Keratinocyte (primary cell): ENCODE data around the gene DIP2C. TPM values are rescaled to one million over a fixed set of nuclear protein-coding genes. Genes with fewer than 3 reads are reported as not detected.

Experiments
- DNase-seq: peaks from one replicate; pipeline ENCODE4 v3.0.0-alpha.2; 2011; ENCODE audit warnings: low read depth, missing footprints, low spot score
- FAIRE-seq: peaks from 2 replicates; lab custom pipeline; 2011; peaks lifted over from hg19 to GRCh38; lab: Jason Lieb, UNC
- H2AFZ ChIP-seq: 2 replicates; pipeline ENCODE4 v1.6.0; 2012; ENCODE audit warnings: low read length, control low read depth, inconsistent platforms; ENCODE audit not compliant: control insufficient read depth
- H3K27ac ChIP-seq: 2 replicates; pipeline ENCODE4 v1.5.1; 2011; ENCODE audit warnings: low read length; ENCODE audit not compliant: control insufficient read depth, insufficient read depth
- H3K27me3 ChIP-seq: 3 replicates; pipeline ENCODE4 v1.6.0; 2011; ENCODE audit warnings: low read length; ENCODE audit not compliant: control insufficient read depth, insufficient read depth; ENCODE audit errors: extremely low read depth
- H3K36me3 ChIP-seq, 2 experiments: 2 replicates in 1 of 2; 3 replicates in 1 of 2; pipeline ENCODE4 v1.5.1; 2011; ENCODE audit warnings: low read length in 2 of 2, mild to moderate bottlenecking in 1 of 2; ENCODE audit not compliant: control insufficient read depth in 2 of 2, insufficient read depth in 2 of 2; ENCODE audit errors: extremely low read depth in 1 of 2
- H3K4me1 ChIP-seq: 3 replicates; pipeline ENCODE4 v1.5.1; 2011; ENCODE audit warnings: low read length; ENCODE audit not compliant: control insufficient read depth, insufficient read depth; ENCODE audit errors: extremely low read depth
- H3K4me2 ChIP-seq: 3 replicates; pipeline ENCODE4 v1.6.0; 2011; ENCODE audit warnings: low read depth, low read length; ENCODE audit not compliant: control insufficient read depth, insufficient read depth; ENCODE audit errors: extremely low read depth
- H3K4me3 ChIP-seq, 3 experiments: fragments of 200-600 bp in 1 of 3; sonication (generic) in 1 of 3; 2 replicates in 2 of 3; 3 replicates in 1 of 3; pipeline ENCODE4 v1.5.1; 2011 to 2016; ENCODE audit warnings: low read length in 3 of 3, mild to moderate bottlenecking in 3 of 3, control low read depth in 2 of 3, inconsistent platforms in 1 of 3, low read depth in 1 of 3, mixed read lengths in 1 of 3, mixed run types in 1 of 3, moderate library complexity in 1 of 3; ENCODE audit not compliant: control insufficient read depth in 2 of 3, insufficient read depth in 2 of 3; ENCODE audit errors: extremely low read depth in 1 of 3
- H3K79me2 ChIP-seq: 2 replicates; pipeline ENCODE4 v1.6.0; 2012; ENCODE audit warnings: low read length; ENCODE audit not compliant: control insufficient read depth, insufficient read depth
- H3K9ac ChIP-seq: 3 replicates; pipeline ENCODE4 v1.6.0; 2011; ENCODE audit warnings: low read length; ENCODE audit not compliant: control insufficient read depth, insufficient read depth; ENCODE audit errors: extremely low read depth
- H3K9me1 ChIP-seq: 3 replicates; pipeline ENCODE4 v1.6.0; 2011; ENCODE audit warnings: low read length; ENCODE audit not compliant: control insufficient read depth, insufficient read depth; ENCODE audit errors: extremely low read depth
- H3K9me3 ChIP-seq: 2 replicates; pipeline ENCODE4 v1.5.1; 2012; ENCODE audit warnings: low read depth, low read length; ENCODE audit not compliant: control insufficient read depth
- H4K20me1 ChIP-seq: 3 replicates; pipeline ENCODE4 v1.6.0; 2011; ENCODE audit warnings: low read length; ENCODE audit not compliant: control insufficient read depth, insufficient read depth; ENCODE audit errors: extremely low read depth
- CTCF ChIP-seq, 3 experiments: IDR thresholded peaks in 1 of 3; conservative IDR thresholded peaks in 1 of 3; optimal IDR thresholded peaks in 1 of 3; 2 replicates in 2 of 3; 3 replicates in 1 of 3; pipeline versions ENCODE3 to v1.5.1; 2011; ENCODE audit warnings: low read length in 3 of 3, mild to moderate bottlenecking in 3 of 3, moderate library complexity in 2 of 3, control low read depth in 1 of 3, inconsistent platforms in 1 of 3; ENCODE audit not compliant: insufficient read depth in 2 of 3; ENCODE audit errors: extremely low read depth in 1 of 3
- EZH2 ChIP-seq: IDR thresholded peaks from one replicate; pipeline ENCODE4 v1.6.1; 2012; ENCODE audit warnings: inconsistent platforms, mild to moderate bottlenecking, low read length, moderate library complexity
- dilution Hi-C: fragments of 300-500 bp; cut with MboI; formaldehyde crosslinking; loops from one replicate; pipeline ENCODE4 v1.7.0; 2020; ENCODE audit warnings: low sequenced_read_pairs; ENCODE audit not compliant: extremely low pct_ligation_motif_present
- polyA plus RNA-seq, 5 experiments: library from polyadenylated mRNA; depleted of rRNA in 3 of 5; stranded (reverse) in 3 of 5; stranded (forward) in 1 of 5; unstranded in 1 of 5; fragments of >200 nt; gene quantifications; 1 replicate in 1 of 5; 2 replicates in 3 of 5; 3 replicates in 1 of 5; pipeline versions ENCODE4 v1.2.1 to v1.2.3, GENCODE V29; 2011 to 2012; ENCODE audit warnings: missing spikeins in 2 of 5, low read depth in 1 of 5, low replicate concordance in 1 of 5

The DIP2C gene
- polyA plus RNA-seq, 1 donor (not counting 4 experiments of a cell fraction or from before 2014, with no cell fraction given), result 1.3 TPM

DNA sequence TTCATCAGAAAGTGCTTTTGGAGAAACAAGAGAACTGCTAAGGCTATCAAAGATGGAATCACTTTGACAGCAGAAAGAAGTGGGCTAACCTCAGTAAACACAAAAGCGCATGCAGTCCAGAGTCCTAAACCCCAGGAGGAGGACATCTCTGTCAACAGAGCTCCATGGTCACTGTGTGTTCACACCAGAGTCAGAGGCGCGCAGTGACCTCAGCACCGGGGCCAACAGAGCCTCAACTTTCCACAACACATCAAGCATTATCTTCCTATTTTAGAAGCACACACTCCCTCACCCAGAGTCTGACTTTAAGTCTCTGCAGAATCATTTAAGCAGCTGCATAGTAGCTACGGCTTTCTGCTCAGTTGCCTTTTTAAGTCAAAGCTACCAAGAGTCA is 195.3 kb downstream of the DIP2C start:
- DNase-seq, result no peak
- dilution Hi-C loops, result no loop called here
- H4K20me1 ChIP-seq, result no peaks in the 10 kb centered on the region

GRCh38 chr10:493391-494148 is 195.9 kb downstream of the DIP2C start:
- DNase-seq, result no peak
- Histone ChIP-seq H3K36me3 (no peaks in the 10 kb centered on the region), H3K79me2 (no peaks in the 10 kb centered on the region), H3K4me2 (no peak overlapping the region), H2AFZ (no peak overlapping the region), H3K9ac (no peak overlapping the region), H3K27me3 (no peaks in the 10 kb centered on the region), H3K9me1 (no peaks in the 10 kb centered on the region), H3K4me3 (no peak overlapping the region), H4K20me1 (no peaks in the 10 kb centered on the region), H3K27ac (no peak overlapping the region), H3K9me3 (no peaks in the 10 kb centered on the region), H3K4me1 (no peaks in the 10 kb centered on the region)
- no peak for FAIRE-seq
- dilution Hi-C loops, result no loop called here
- TF ChIP-seq EZH2 (no peak), CTCF (optimal IDR thresholded peaks at IDR 0.05 in 1 of 3, IDR thresholded peaks at IDR 0.05 in 1 of 3, conservative IDR thresholded peaks at IDR 0.05 in 1 of 3; ENCODE audit: extremely low read depth in 1 of 3, insufficient read depth in 2 of 3, low read length in 3 of 3) (no peak)

More for the DNA sequence above, 195.3 kb downstream of the DIP2C start:
- Histone ChIP-seq H3K4me1 (no peaks in the 10 kb centered on the region), H3K9me3 (no peaks in the 10 kb centered on the region), H3K9ac (no peak overlapping the region), H3K4me2 (no peak overlapping the region), H2AFZ (no peak overlapping the region), H3K79me2 (no peaks in the 10 kb centered on the region), H3K27ac (no peak overlapping the region), H3K27me3 (no peaks in the 10 kb centered on the region), H3K4me3 (no peak overlapping the region), H3K36me3 (no peaks in the 10 kb centered on the region), H3K9me1 (no peaks in the 10 kb centered on the region)
- TF ChIP-seq CTCF (optimal IDR thresholded peaks at IDR 0.05 in 1 of 3, IDR thresholded peaks at IDR 0.05 in 1 of 3, conservative IDR thresholded peaks at IDR 0.05 in 1 of 3; ENCODE audit: extremely low read depth in 1 of 3, insufficient read depth in 2 of 3, low read length in 3 of 3) (no peak), EZH2 (no peak)
- no peak for FAIRE-seq
